Activated T-helper 1 cell treated with anti-CD3 and anti-CD28 coated beads, Interleukin-12 subunit alpha, Interleukin-12 subunit beta, Interleukin-2, Interleukin-4 antibody, amounts not matched to agents 30 ng/mL and 10 ng/mL and 1 ng/mL, durations not matched to agents 14 hours and 24 hours and 36 hours (primary cell): ENCODE measurements around the gene ARHGAP10. TPM values are rescaled to one million over a fixed set of nuclear protein-coding genes. Genes with fewer than 3 reads are reported as not detected.
A peak's percentile ranks its signal among the peaks of the same experiment; 100 is the strongest.

ENCODE experiments used
- DNase-seq: peaks from one replicate; pipeline ENCODE4 v3.0.0; 2021; ENCODE audit warnings: low spot score
- H3K27ac Mint-ChIP-seq: one replicate; pipeline ENCODE4 v1.8.0; 2021; ENCODE audit warnings: mild to moderate bottlenecking, mixed read lengths
- H3K27me3 Mint-ChIP-seq: one replicate; pipeline ENCODE4 v1.8.0; 2022; ENCODE audit warnings: mild to moderate bottlenecking, moderate library complexity, mixed read lengths; ENCODE audit not compliant: insufficient read depth
- H3K36me3 Mint-ChIP-seq: one replicate; pipeline ENCODE4 v1.8.0; 2021; ENCODE audit warnings: low read depth, mixed read lengths
- H3K4me1 Mint-ChIP-seq: one replicate; pipeline ENCODE4 v1.8.0; 2021; ENCODE audit warnings: low read depth, mixed read lengths
- H3K4me3 Mint-ChIP-seq: one replicate; pipeline ENCODE4 v1.8.0; 2021; ENCODE audit warnings: mild to moderate bottlenecking, moderate library complexity, mixed read lengths
- H3K9me3 Mint-ChIP-seq: one replicate; pipeline ENCODE4 v1.8.0; 2021; ENCODE audit warnings: mixed read lengths
- intact Hi-C: fragments of 100-400 bp; cut with micrococcal nuclease; formaldehyde crosslinking; loops from one replicate; pipeline ENCODE4 v1.15.1; 2024
- total RNA-seq: library from RNA; stranded (reverse); gene quantifications from 2 replicates; pipeline ENCODE4 v1.2.3, GENCODE V29; 2022

The ARHGAP10 gene
- total RNA-seq, 1 donor from 2014 or later: 7.4 TPM

- peaks cover 10% of the 10 kb centered on the region for H3K4me1 Mint-ChIP-seq
- DNase-seq: no peak
- no peaks in the 10 kb centered on the region for H3K9me3 Mint-ChIP-seq
- peaks cover 19% of the 10 kb centered on the region for H3K27me3 Mint-ChIP-seq
- no peaks in the 10 kb centered on the region for H3K36me3 Mint-ChIP-seq
- intact Hi-C loops: no loop called here
- H3K4me3 Mint-ChIP-seq: no peak overlapping the region
- no peak overlapping the region for H3K27ac Mint-ChIP-seq
These were observed 17.1 kb upstream of the ARHGAP10 start for GRCh38 chr4:147714575-147715401.

GRCh38 chr4:147717878-147718277 is 14.0 kb upstream of the ARHGAP10 start:
- Mint-ChIP-seq H3K9me3 (no peaks in the 10 kb centered on the region), H3K27me3 (peaks cover 18% of the 10 kb centered on the region), H3K36me3 (no peaks in the 10 kb centered on the region), H3K4me1 (peaks cover 10% of the 10 kb centered on the region), H3K27ac (no peak overlapping the region), H3K4me3 (no peak overlapping the region)
- no peak for DNase-seq
- intact Hi-C loops: loop anchor here (2.0 kb wide), 1 partner anchor 23 kb away; no protein-coding TSS in a partner anchor

- no peak for DNase-seq
- Mint-ChIP-seq H3K27me3 (peaks cover 25% of the 10 kb centered on the region), H3K27ac (no peak overlapping the region), H3K9me3 (no peaks in the 10 kb centered on the region), H3K4me1 (no peaks in the 10 kb centered on the region), H3K36me3 (no peaks in the 10 kb centered on the region), H3K4me3 (no peak overlapping the region)
- intact Hi-C loops: no loop called here
These were observed 8.6 kb upstream of the ARHGAP10 start for GRCh38 chr4:147723326-147723725.

- Mint-ChIP-seq H3K36me3 (no peaks in the 10 kb centered on the region), H3K4me3 (no peak overlapping the region), H3K27me3 (peaks cover 29% of the 10 kb centered on the region), H3K27ac (no peak overlapping the region), H3K4me1 (no peaks in the 10 kb centered on the region), H3K9me3 (no peaks in the 10 kb centered on the region)
- intact Hi-C loops: no loop called here
- DNase-seq: no peak
These were observed 7.3 kb upstream of the ARHGAP10 start for GRCh38 chr4:147724468-147725201.

- intact Hi-C loops: no loop called here
- Mint-ChIP-seq H3K4me3 (no peak overlapping the region), H3K27me3 (peaks cover 36% of the 10 kb centered on the region), H3K27ac (no peak overlapping the region), H3K9me3 (no peaks in the 10 kb centered on the region), H3K36me3 (no peaks in the 10 kb centered on the region), H3K4me1 (no peaks in the 10 kb centered on the region)
- no peak for DNase-seq
These were observed 6.2 kb upstream of the ARHGAP10 start for GRCh38 chr4:147725673-147726072.

GRCh38 chr4:147727476-147728028 is 4.3 kb upstream of the ARHGAP10 start:
- Mint-ChIP-seq H3K27me3 (peaks cover 40% of the 10 kb centered on the region), H3K4me1 (peaks cover 6% of the 10 kb centered on the region), H3K4me3 (no peak overlapping the region), H3K27ac (no peak overlapping the region), H3K9me3 (no peaks in the 10 kb centered on the region), H3K36me3 (no peaks in the 10 kb centered on the region)
- intact Hi-C loops: no loop called here
- DNase-seq: no peak

GRCh38 chr4:147730333-147730732 is 1.6 kb upstream of the ARHGAP10 start:
- no peaks in the 10 kb centered on the region for H3K9me3 Mint-ChIP-seq
- peak overlapping the region; percentile 38 for H3K4me3 Mint-ChIP-seq
- intact Hi-C loops: loop anchor here (2.0 to 5.0 kb wide), 2 partner anchors 22 to 47 kb away; no protein-coding TSS in a partner anchor
- H3K27ac Mint-ChIP-seq: no peak overlapping the region
- H3K4me1 Mint-ChIP-seq: peaks cover 30% of the 10 kb centered on the region
- H3K27me3 Mint-ChIP-seq: peaks cover 40% of the 10 kb centered on the region
- no peak for DNase-seq
- no peaks in the 10 kb centered on the region for H3K36me3 Mint-ChIP-seq

- peak overlapping the region; percentile 93 for H3K4me3 Mint-ChIP-seq
- DNase-seq: no peak
- peaks cover 2% of the 10 kb centered on the region for H3K36me3 Mint-ChIP-seq
- peaks cover 31% of the 10 kb centered on the region for H3K27me3 Mint-ChIP-seq
- no peaks in the 10 kb centered on the region for H3K9me3 Mint-ChIP-seq
- intact Hi-C loops: loop anchor here (1.0 to 5.0 kb wide), 5 partner anchors 45 to 710 kb away; partner anchors contain the start of genes NR3C2, PRMT9 and TMEM184C
- peaks cover 45% of the 10 kb centered on the region for H3K4me1 Mint-ChIP-seq
- peak overlapping the region; percentile 84 for H3K27ac Mint-ChIP-seq
These were observed 789 bp downstream of the ARHGAP10 start for GRCh38 chr4:147732518-147733235.

GRCh38 chr4:147733716-147734344 is 1.9 kb downstream of the ARHGAP10 start:
- Mint-ChIP-seq H3K4me1 (peaks cover 45% of the 10 kb centered on the region), H3K27ac (no peak overlapping the region), H3K36me3 (peaks cover 2% of the 10 kb centered on the region), H3K4me3 (peak overlapping the region; percentile 93), H3K9me3 (no peaks in the 10 kb centered on the region), H3K27me3 (peaks cover 25% of the 10 kb centered on the region)
- DNase-seq: no peak
- intact Hi-C loops: loop anchor here (5.0 kb wide), 1 partner anchor 43 kb away; no protein-coding TSS in a partner anchor

GRCh38 chr4:147734496-147734895 is 2.6 kb downstream of the ARHGAP10 start:
- Mint-ChIP-seq H3K27me3 (peaks cover 24% of the 10 kb centered on the region), H3K27ac (no peak overlapping the region), H3K4me1 (peaks cover 45% of the 10 kb centered on the region), H3K36me3 (peaks cover 2% of the 10 kb centered on the region), H3K9me3 (no peaks in the 10 kb centered on the region), H3K4me3 (peak overlapping the region; percentile 47)
- no peak for DNase-seq
- intact Hi-C loops: loop anchor here (5.0 kb wide), 1 partner anchor 43 kb away; no protein-coding TSS in a partner anchor

- DNase-seq: no peak
- Mint-ChIP-seq H3K4me1 (peaks cover 52% of the 10 kb centered on the region), H3K27ac (no peak overlapping the region), H3K9me3 (no peaks in the 10 kb centered on the region), H3K27me3 (peaks cover 17% of the 10 kb centered on the region), H3K4me3 (peak overlapping the region; percentile 32), H3K36me3 (peaks cover 2% of the 10 kb centered on the region)
- intact Hi-C loops: no loop called here
These were observed 3.8 kb downstream of the ARHGAP10 start for GRCh38 chr4:147735413-147736301.
